ENCODE results near the gene CNTNAP2. TPM values are rescaled to one million over a fixed set of nuclear protein-coding genes. Genes with fewer than 3 reads are reported as not detected.
"Not testable (repeated sequence)": the region's sequence is repeated elsewhere in the genome, so short reads cannot be mapped to it uniquely, and the experiment has no call there.

CNTNAP2 gene
- total and polyA plus RNA-seq, 9 donors, result 8.3 to 18.8 (median 10.4) TPM

- Histone ChIP-seq H3K36me3 (ENCODE audit: control insufficient read depth, insufficient read depth, low read length) (no peaks in the 10 kb centered on the region), H3K9me3 (replicated peaks; ENCODE audit: control insufficient read depth, low read depth, low read length) (no peaks in the 10 kb centered on the region), H3K27ac (ENCODE audit: low read length) (no peak overlapping the region), H3K27me3 (ENCODE audit: control insufficient read depth, insufficient read depth, low read length) (no peaks in the 10 kb centered on the region), H3K4me1 (ENCODE audit: control insufficient read depth, insufficient read depth, low read length) (no peaks in the 10 kb centered on the region), H3K4me3 (ENCODE audit: low read length) (no peak overlapping the region)
- DNase-seq, result no peak
- no CpG with 5 or more reads among the region's 1 CpG for WGBS (ENCODE audit: insufficient coverage)
Observed at GRCh38 chr7:147570390-147570789, 1453.8 kb downstream of the CNTNAP2 start.

- Histone ChIP-seq H3K36me3 (ENCODE audit: control insufficient read depth, insufficient read depth, low read length) (no peaks in the 10 kb centered on the region), H3K9me3 (replicated peaks; ENCODE audit: control insufficient read depth, low read depth, low read length) (no peaks in the 10 kb centered on the region), H3K4me1 (ENCODE audit: control insufficient read depth, insufficient read depth, low read length) (no peaks in the 10 kb centered on the region), H3K27ac (ENCODE audit: low read length) (no peak overlapping the region), H3K4me3 (ENCODE audit: low read length) (no peak overlapping the region), H3K27me3 (ENCODE audit: control insufficient read depth, insufficient read depth, low read length) (no peaks in the 10 kb centered on the region)
- WGBS (ENCODE audit: insufficient coverage), result 79% methylated on average over 3 of the region's 8 CpGs
- DNase-seq, result no peak
Observed at GRCh38 chr7:147571436-147572185, 1455.0 kb downstream of the CNTNAP2 start.

GRCh38 chr7:147578196-147578595 lies 1461.6 kb downstream of the CNTNAP2 start:
- no peaks in the 10 kb centered on the region for H3K4me1 ChIP-seq (ENCODE audit: control insufficient read depth, insufficient read depth, low read length)
- no peaks in the 10 kb centered on the region for H3K36me3 ChIP-seq (ENCODE audit: control insufficient read depth, insufficient read depth, low read length)
- no peak for DNase-seq
- no peak overlapping the region for H3K4me3 ChIP-seq (ENCODE audit: low read length)
- H3K9me3 ChIP-seq (replicated peaks; ENCODE audit: control insufficient read depth, low read depth, low read length), result no peaks in the 10 kb centered on the region
- H3K27me3 ChIP-seq (ENCODE audit: control insufficient read depth, insufficient read depth, low read length), result no peaks in the 10 kb centered on the region
- no CpG with 5 or more reads among the region's 3 CpGs for WGBS (ENCODE audit: insufficient coverage)
- no peak overlapping the region for H3K27ac ChIP-seq (ENCODE audit: low read length)

- H3K27ac ChIP-seq (ENCODE audit: low read length), result no peak overlapping the region
- no peaks in the 10 kb centered on the region for H3K36me3 ChIP-seq (ENCODE audit: control insufficient read depth, insufficient read depth, low read length)
- no peaks in the 10 kb centered on the region for H3K27me3 ChIP-seq (ENCODE audit: control insufficient read depth, insufficient read depth, low read length)
- H3K9me3 ChIP-seq (replicated peaks; ENCODE audit: control insufficient read depth, low read depth, low read length), result no peaks in the 10 kb centered on the region
- WGBS (ENCODE audit: insufficient coverage), result no CpG with 5 or more reads among the region's 1 CpG
- no peak overlapping the region for H3K4me3 ChIP-seq (ENCODE audit: low read length)
- no peak for DNase-seq
- no peaks in the 10 kb centered on the region for H3K4me1 ChIP-seq (ENCODE audit: control insufficient read depth, insufficient read depth, low read length)
Observed at GRCh38 chr7:147579148-147579547, 1462.5 kb downstream of the CNTNAP2 start.

GRCh38 chr7:147584771-147585193 lies 1468.2 kb downstream of the CNTNAP2 start:
- Histone ChIP-seq H3K27me3 (ENCODE audit: control insufficient read depth, insufficient read depth, low read length) (no peaks in the 10 kb centered on the region), H3K4me3 (ENCODE audit: low read length) (no peak overlapping the region), H3K9me3 (replicated peaks; ENCODE audit: control insufficient read depth, low read depth, low read length) (no peaks in the 10 kb centered on the region), H3K27ac (ENCODE audit: low read length) (no peak overlapping the region), H3K36me3 (ENCODE audit: control insufficient read depth, insufficient read depth, low read length) (no peaks in the 10 kb centered on the region), H3K4me1 (ENCODE audit: control insufficient read depth, insufficient read depth, low read length) (no peaks in the 10 kb centered on the region)
- no peak for DNase-seq
- 35% methylated on average over 3 of the region's 5 CpGs for whole genome bisulfite sequencing (ENCODE audit: insufficient coverage)

- Histone ChIP-seq H3K27me3 (ENCODE audit: control insufficient read depth, insufficient read depth, low read length) (no peaks in the 10 kb centered on the region), H3K4me1 (ENCODE audit: control insufficient read depth, insufficient read depth, low read length) (no peaks in the 10 kb centered on the region), H3K36me3 (ENCODE audit: control insufficient read depth, insufficient read depth, low read length) (no peaks in the 10 kb centered on the region), H3K4me3 (ENCODE audit: low read length) (no peak overlapping the region), H3K9me3 (replicated peaks; ENCODE audit: control insufficient read depth, low read depth, low read length) (no peaks in the 10 kb centered on the region), H3K27ac (ENCODE audit: low read length) (no peak overlapping the region)
- no peak for DNase-seq
- WGBS (ENCODE audit: insufficient coverage), result 0% methylated on average over 1 of the region's 1 CpG
Observed at GRCh38 chr7:147586110-147586509, 1469.5 kb downstream of the CNTNAP2 start.

- no peaks in the 10 kb centered on the region for H3K27me3 ChIP-seq (ENCODE audit: control insufficient read depth, insufficient read depth, low read length)
- no peak overlapping the region for H3K27ac ChIP-seq (ENCODE audit: low read length)
- H3K4me1 ChIP-seq (ENCODE audit: control insufficient read depth, insufficient read depth, low read length), result no peaks in the 10 kb centered on the region
- no peaks in the 10 kb centered on the region for H3K36me3 ChIP-seq (ENCODE audit: control insufficient read depth, insufficient read depth, low read length)
- DNase-seq, result no peak
- H3K4me3 ChIP-seq (ENCODE audit: low read length), result no peak overlapping the region
- WGBS (ENCODE audit: insufficient coverage), result no CpG with 5 or more reads among the region's 1 CpG
- no peaks in the 10 kb centered on the region for H3K9me3 ChIP-seq (replicated peaks; ENCODE audit: control insufficient read depth, low read depth, low read length)
Observed at GRCh38 chr7:147586526-147586925, 1469.9 kb downstream of the CNTNAP2 start.

GRCh38 chr7:147593271-147594057 lies 1476.9 kb downstream of the CNTNAP2 start:
- no peak overlapping the region for H3K27ac ChIP-seq (ENCODE audit: low read length)
- WGBS (ENCODE audit: insufficient coverage), result no CpG with 5 or more reads among the region's 2 CpGs
- no peak overlapping the region for H3K4me3 ChIP-seq (ENCODE audit: low read length)
- no peaks in the 10 kb centered on the region for H3K4me1 ChIP-seq (ENCODE audit: control insufficient read depth, insufficient read depth, low read length)
- no peak for DNase-seq
- no peaks in the 10 kb centered on the region for H3K36me3 ChIP-seq (ENCODE audit: control insufficient read depth, insufficient read depth, low read length)
- no peaks in the 10 kb centered on the region for H3K27me3 ChIP-seq (ENCODE audit: control insufficient read depth, insufficient read depth, low read length)
- H3K9me3 ChIP-seq (replicated peaks; ENCODE audit: control insufficient read depth, low read depth, low read length), result no peaks in the 10 kb centered on the region

GRCh38 chr7:147595042-147595441 lies 1478.4 kb downstream of the CNTNAP2 start:
- Histone ChIP-seq H3K9me3 (replicated peaks; ENCODE audit: control insufficient read depth, low read depth, low read length) (no peaks in the 10 kb centered on the region), H3K27me3 (ENCODE audit: control insufficient read depth, insufficient read depth, low read length) (no peaks in the 10 kb centered on the region), H3K27ac (ENCODE audit: low read length) (no peak overlapping the region), H3K4me1 (ENCODE audit: control insufficient read depth, insufficient read depth, low read length) (no peaks in the 10 kb centered on the region), H3K4me3 (ENCODE audit: low read length) (no peak overlapping the region), H3K36me3 (ENCODE audit: control insufficient read depth, insufficient read depth, low read length) (no peaks in the 10 kb centered on the region)
- no peak for DNase-seq
- WGBS (ENCODE audit: insufficient coverage), result no CpG with 5 or more reads among the region's 1 CpG

- WGBS (ENCODE audit: insufficient coverage), result no CpG with 5 or more reads among the region's 2 CpGs
- not testable (repeated sequence) for H3K27ac ChIP-seq (ENCODE audit: low read length); H3K4me3 ChIP-seq (ENCODE audit: low read length); DNase-seq; H3K9me3 ChIP-seq (replicated peaks; ENCODE audit: control insufficient read depth, low read depth, low read length); H3K4me1 ChIP-seq (ENCODE audit: control insufficient read depth, insufficient read depth, low read length); H3K36me3 ChIP-seq (ENCODE audit: control insufficient read depth, insufficient read depth, low read length); H3K27me3 ChIP-seq (ENCODE audit: control insufficient read depth, insufficient read depth, low read length)
Observed at GRCh38 chr7:147598687-147599086, 1482.1 kb downstream of the CNTNAP2 start.
